H1 (cell line): ENCODE measurements around the gene CCSAP. TPM values are rescaled to one million over a fixed set of nuclear protein-coding genes. Genes with fewer than 3 reads are reported as not detected.

Experiments
- CTCF ChIA-PET: fragments of 300-600 bp; sonication (Branson Sonifier 250); formaldehyde crosslinking; loops from one replicate; lab custom pipeline; 2021; ENCODE audit not compliant: partially characterized antibody; lab: Charles Lee
- POLR2A ChIA-PET: fragments of 300-600 bp; sonication (Branson Sonifier 250); formaldehyde crosslinking; loops from one replicate; lab custom pipeline; 2021; ENCODE audit warnings: inconsistent platforms; ENCODE audit not compliant: partially characterized antibody; lab: Charles Lee
- DNase-seq, 2 experiments: peaks; one replicate each; pipeline versions ENCODE4 v3.0.0 to v3.0.0-alpha.2; 2010 to 2022; ENCODE audit warnings: low spot score in 2 of 2, low read depth in 1 of 2, mixed read lengths in 1 of 2
- FAIRE-seq: peaks from 2 replicates; lab custom pipeline; 2011; peaks lifted over from hg19 to GRCh38; lab: Jason Lieb, UNC
- H2AFZ ChIP-seq: 2 replicates; pipeline ENCODE4 v1.8.1; 2012; ENCODE audit warnings: low read length, inconsistent platforms
- H2AK5ac ChIP-seq: 2 replicates; pipeline ENCODE4 v1.6.1; 2013; ENCODE audit warnings: low read depth, low read length
- H2BK120ac ChIP-seq: replicated peaks from 2 replicates; pipeline ENCODE3; 2013; ENCODE audit warnings: low read depth, low read length, inconsistent platforms
- H2BK12ac ChIP-seq: 2 replicates; pipeline ENCODE4 v1.6.1; 2013; ENCODE audit warnings: low read depth, low read length
- H2BK15ac ChIP-seq: 2 replicates; pipeline ENCODE4 v1.6.1; 2013; ENCODE audit warnings: low read length
- H2BK20ac ChIP-seq: 2 replicates; pipeline ENCODE4 v1.6.1; 2013; ENCODE audit warnings: low read length
- H2BK5ac ChIP-seq: 2 replicates; pipeline ENCODE4 v1.6.1; 2013; ENCODE audit warnings: low read depth, low read length
- H3K14ac ChIP-seq: 2 replicates; pipeline ENCODE4 v1.6.1; 2013; ENCODE audit warnings: inconsistent platforms; ENCODE audit not compliant: insufficient read length
- H3K18ac ChIP-seq: 2 replicates; pipeline ENCODE4 v1.6.1; 2013; ENCODE audit warnings: low read length; ENCODE audit errors: extremely low read depth
- H3K23ac ChIP-seq: 2 replicates; pipeline ENCODE4 v1.6.1; 2013; ENCODE audit warnings: inconsistent platforms; ENCODE audit not compliant: insufficient read length
- H3K23me2 ChIP-seq: 2 replicates; pipeline ENCODE4 v1.6.1; 2013; ENCODE audit warnings: low read depth, low read length
- H3K27ac ChIP-seq: 2 replicates; pipeline ENCODE4 v1.6.1; 2011; ENCODE audit warnings: low read depth, low read length, inconsistent platforms
- H3K27me3 ChIP-seq, 4 experiments: replicated peaks in 1 of 4; 1 replicate in 1 of 4; 2 replicates in 3 of 4; pipeline versions ENCODE4 v1.6.1 to v1.8.1; 2011 to 2013; ENCODE audit warnings: low read length in 3 of 4, mild to moderate bottlenecking in 3 of 4, inconsistent platforms in 2 of 4, mixed read lengths in 2 of 4, moderate library complexity in 1 of 4; ENCODE audit not compliant: control insufficient read depth in 3 of 4, insufficient read depth in 3 of 4; ENCODE audit errors: extremely low read depth in 1 of 4
- H3K36me3 ChIP-seq, 4 experiments: 2 replicates each; pipeline versions ENCODE4 v1.6.1 to v1.8.1; 2011 to 2013; ENCODE audit warnings: mild to moderate bottlenecking in 4 of 4, low read length in 3 of 4, moderate library complexity in 2 of 4, control low read depth in 1 of 4, inconsistent platforms in 1 of 4; ENCODE audit not compliant: insufficient read depth in 4 of 4, control insufficient read depth in 2 of 4
- H3K4ac ChIP-seq: replicated peaks from 2 replicates; pipeline ENCODE3; 2013; ENCODE audit warnings: low read length, low read depth, mixed read lengths, inconsistent platforms; ENCODE audit not compliant: insufficient read length
- H3K4me1 ChIP-seq, 4 experiments: replicated peaks in 1 of 4; 1 replicate in 1 of 4; 2 replicates in 3 of 4; pipeline versions ENCODE4 v1.6.1 to v1.8.1; 2011 to 2013; ENCODE audit warnings: low read length in 3 of 4, inconsistent platforms in 2 of 4, mixed read lengths in 1 of 4; ENCODE audit not compliant: insufficient read depth in 4 of 4, control insufficient read depth in 3 of 4
- H3K4me2 ChIP-seq, 2 experiments: 2 replicates each; pipeline versions ENCODE4 v1.6.1 to v1.8.1; 2011 to 2013; ENCODE audit warnings: low read depth in 2 of 2, low read length in 2 of 2, control low read depth in 1 of 2, inconsistent platforms in 1 of 2, mild to moderate bottlenecking in 1 of 2; ENCODE audit not compliant: insufficient read depth in 1 of 2
- H3K4me3 ChIP-seq, 4 experiments: fragments of 200-600, 300-600 bp in 1 of 4; sonication (generic), shearing (Covaris generic), sonication (Bioruptor Twin) in 1 of 4; 2 replicates each; pipeline versions ENCODE4 v1.5.1 to v1.8.1; 2011 to 2016; ENCODE audit warnings: low read length in 4 of 4, low read depth in 3 of 4, control low read depth in 2 of 4, inconsistent platforms in 2 of 4, mild to moderate bottlenecking in 2 of 4, mixed read lengths in 1 of 4, moderate library complexity in 1 of 4; ENCODE audit not compliant: insufficient read depth in 2 of 4; ENCODE audit errors: extremely low read depth in 1 of 4
- H3K56ac ChIP-seq: replicated peaks from 2 replicates; pipeline ENCODE3; 2013; ENCODE audit warnings: low read depth, mild to moderate bottlenecking, mixed read lengths, low read length, inconsistent platforms; ENCODE audit not compliant: insufficient read length
- H3K79me1 ChIP-seq: 2 replicates; pipeline ENCODE4 v1.6.1; 2013; ENCODE audit warnings: low read depth, low read length, control low read depth
- H3K79me2 ChIP-seq, 2 experiments: 2 replicates each; pipeline versions ENCODE4 v1.6.1 to v1.8.1; 2012 to 2013; ENCODE audit warnings: low read length in 2 of 2, mild to moderate bottlenecking in 2 of 2, inconsistent platforms in 1 of 2; ENCODE audit not compliant: insufficient read depth in 2 of 2, control insufficient read depth in 1 of 2
- H3K9ac ChIP-seq, 4 experiments: replicated peaks in 1 of 4; 1 replicate in 1 of 4; 2 replicates in 3 of 4; pipeline versions ENCODE4 v1.6.1 to v1.8.1; 2011 to 2013; ENCODE audit warnings: low read depth in 3 of 4, low read length in 3 of 4, control low read depth in 2 of 4, mild to moderate bottlenecking in 2 of 4, moderate library complexity in 2 of 4, inconsistent platforms in 1 of 4; ENCODE audit errors: extremely low read depth in 1 of 4
- H3K9me3 ChIP-seq, 2 experiments: 2 replicates each; pipeline versions ENCODE4 v1.6.1 to v1.8.1; 2012 to 2013; ENCODE audit warnings: mild to moderate bottlenecking in 2 of 2, moderate library complexity in 2 of 2, control low read depth in 1 of 2, inconsistent platforms in 1 of 2, low read depth in 1 of 2, low read length in 1 of 2, mixed read lengths in 1 of 2; ENCODE audit not compliant: insufficient read depth in 2 of 2
- H4K20me1 ChIP-seq, 2 experiments: replicated peaks in 1 of 2; 2 replicates each; pipeline versions ENCODE3 to v1.8.1; 2011 to 2013; ENCODE audit warnings: inconsistent platforms in 2 of 2, low read length in 2 of 2, mild to moderate bottlenecking in 1 of 2; ENCODE audit not compliant: insufficient read depth in 2 of 2, control insufficient read depth in 1 of 2
- H4K5ac ChIP-seq: 2 replicates; pipeline ENCODE4 v1.6.1; 2013; ENCODE audit warnings: low read length, low read depth, mixed read lengths, inconsistent platforms; ENCODE audit not compliant: insufficient read length
- H4K8ac ChIP-seq: 2 replicates; pipeline ENCODE4 v1.8.0; 2013; ENCODE audit warnings: mild to moderate bottlenecking, moderate library complexity, low read length, inconsistent platforms; ENCODE audit not compliant: insufficient read depth; ENCODE audit errors: extremely low read depth
- H4K91ac ChIP-seq: replicated peaks from 2 replicates; pipeline ENCODE3; 2013; ENCODE audit warnings: low read length, mixed read lengths, inconsistent platforms; ENCODE audit not compliant: insufficient read length
- EZH2 ChIP-seq: fragments of 200-600 bp; sonication (generic); IDR thresholded peaks from 2 replicates; pipeline ENCODE4 v1.7.1; 2012; ENCODE audit warnings: low read depth, mild to moderate bottlenecking, moderate library complexity, low read length, inconsistent platforms; ENCODE audit not compliant: severe bottlenecking
- GABPA ChIP-seq: IDR thresholded peaks from 2 replicates; pipeline ENCODE4 v1.6.1; 2011; ENCODE audit warnings: mild to moderate bottlenecking, low read length, moderate library complexity, borderline replicate concordance; ENCODE audit not compliant: insufficient read depth
- KDM5A ChIP-seq: fragments of 200-600 bp; IDR thresholded peaks from 2 replicates; pipeline ENCODE4 v1.7.1; 2012; ENCODE audit warnings: mild to moderate bottlenecking, low read length, inconsistent platforms, mixed read lengths
- NRF1 ChIP-seq: IDR thresholded peaks from 2 replicates; pipeline ENCODE4 v1.6.1; 2011; ENCODE audit warnings: mild to moderate bottlenecking, low read depth, low read length, improper control_type of control experiment
- POLR2A ChIP-seq, 2 experiments: IDR thresholded peaks; 1 replicate in 1 of 2; 2 replicates in 1 of 2; pipeline ENCODE4 v1.6.1; 2011; ENCODE audit warnings: low read depth in 2 of 2, low read length in 2 of 2, mild to moderate bottlenecking in 2 of 2; ENCODE audit errors: control extremely low read depth in 1 of 2
- RBBP5 ChIP-seq: IDR thresholded peaks from 2 replicates; pipeline ENCODE4 v1.7.1; 2012; ENCODE audit warnings: low read depth, mild to moderate bottlenecking, inconsistent platforms, low read length, moderate library complexity, borderline replicate concordance
- SIN3A ChIP-seq, 2 experiments: IDR thresholded peaks in 1 of 2; conservative IDR thresholded peaks in 1 of 2; 2 replicates each; pipeline ENCODE4 v1.6.1; 2011 to 2012; ENCODE audit warnings: low read length in 2 of 2, improper control_type of control experiment in 1 of 2, low read depth in 1 of 2, mild to moderate bottlenecking in 1 of 2
- TCF12 ChIP-seq: IDR thresholded peaks from 2 replicates; pipeline ENCODE4 v1.6.1; 2011; ENCODE audit warnings: low read depth, mild to moderate bottlenecking, low read length
- ZNF274 ChIP-seq: IDR thresholded peaks from 2 replicates; pipeline ENCODE4 v1.7.0; 2012; ENCODE audit warnings: low read length, borderline replicate concordance; ENCODE audit errors: extremely low read depth
- polyA plus RNA-seq, 7 experiments: library from polyadenylated mRNA; depleted of rRNA in 3 of 7; stranded (reverse) in 5 of 7; unstranded in 2 of 7; fragments of >200 nt in 5 of 7; fragments of 200-250 nt in 2 of 7; gene quantifications; 1 replicate in 5 of 7; 2 replicates in 1 of 7; 4 replicates in 1 of 7; pipeline versions ENCODE4 v1.2.1 to v1.2.3, GENCODE V29; 2011 to 2013; ENCODE audit warnings: missing spikeins in 2 of 7, mixed read lengths in 2 of 7
- total RNA-seq: library from RNA; stranded (reverse); fragmentation: NEBNext Ultra II Directional; extraction: Animal tissue kit (Norgen Biotek cat#: 25700); gene quantifications from 2 replicates; pipeline ENCODE4 v1.2.1, GENCODE V29; 2021
- TF ChIP-seq, protein P1 (sequence below): IDR thresholded peaks from 2 replicates; pipeline ENCODE4 v1.6.1; 2012; ENCODE audit warnings: low read length, inconsistent platforms

CCSAP gene
- total and polyA plus RNA-seq, 2 of the 8 experiments (the other 6 are each of a cell fraction or from before 2014, with no cell fraction given) = 3.5 to 17.2 TPM

DNA sequence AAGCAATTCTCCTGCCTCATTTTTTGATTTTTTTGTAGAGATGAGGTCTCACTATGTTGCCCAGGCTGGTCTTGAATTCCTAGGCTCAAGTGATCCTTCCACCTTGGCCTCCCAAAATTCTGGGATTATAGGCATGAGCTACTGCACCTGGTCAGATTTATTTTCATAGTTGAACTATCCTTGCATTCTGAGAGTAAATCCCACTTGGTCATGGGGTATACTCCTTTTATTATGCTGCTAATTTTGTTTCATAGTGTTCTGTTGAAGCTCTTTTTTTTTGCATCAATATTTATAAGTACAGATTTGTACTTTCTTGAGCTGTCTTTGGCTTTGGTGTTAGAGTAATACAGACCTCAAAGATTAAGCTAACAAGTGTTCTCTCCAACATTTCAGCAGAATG, 12.8 kb upstream of the CCSAP start:
- Histone ChIP-seq H4K8ac (no peak overlapping the region), H3K4me2 (no peak overlapping the region), H3K9me3 (peaks cover 4 to 5% of the 10 kb centered on the region in 2 experiments; a peak in 1 of 4 replicates), H3K4ac (no peak overlapping the region), H3K18ac (no peak overlapping the region), H2BK5ac (no peak overlapping the region), H3K9ac (no peak overlapping the region), H3K4me1 (no peaks in the 10 kb centered on the region), H2BK12ac (no peak overlapping the region), H4K91ac (no peak overlapping the region), H2AK5ac (no peak overlapping the region), H2AFZ (no peak overlapping the region), H3K23me2 (no peaks in the 10 kb centered on the region; the same call in 1 of the 2 replicates), H3K27me3 (no peaks in the 10 kb centered on the region), H2BK15ac (no peak overlapping the region), H3K56ac (no peak overlapping the region), H3K79me2 (no peaks in the 10 kb centered on the region), H4K5ac (no peak overlapping the region), H3K36me3 (no peaks in the 10 kb centered on the region), H3K14ac (no peak overlapping the region), H2BK120ac (no peak overlapping the region), H3K79me1 (no peaks in the 10 kb centered on the region), H4K20me1 (no peaks in the 10 kb centered on the region), H3K4me3 (no peak overlapping the region), H2BK20ac (no peak overlapping the region), H3K23ac (no peak overlapping the region), H3K27ac (no peak overlapping the region)
- POLR2A ChIA-PET = interaction anchor here (1.0 kb wide), 1 partner anchor 51 kb away, joined by 3 read pairs; no protein-coding TSS in a partner anchor
- FAIRE-seq (no peak), DNase-seq (no peak)
- CTCF ChIA-PET = interaction anchor here (0.7 to 0.9 kb wide), 3 partner anchors 97 to 720 kb away, joined by 3 to 4 read pairs (median 3); no protein-coding TSS in a partner anchor
- no peak for TF ChIP-seq RBBP5
- no peak for TF ChIP-seq GABPA
- no peak for TF ChIP-seq NRF1
- TF ChIP-seq POLR2A (IDR thresholded peaks at IDR 0.05; ENCODE audit: control extremely low read depth in 1 of 2, low read depth in 2 of 2, low read length in 2 of 2) = no peak
- no peak for TF ChIP-seq KDM5A
- no peak for TF ChIP-seq SIN3A (conservative IDR thresholded peaks at IDR 0.05 in 1 of 2, IDR thresholded peaks at IDR 0.05 in 1 of 2; ENCODE audit: low read depth in 1 of 2, low read length in 2 of 2)
- TF ChIP-seq, protein P1, sequence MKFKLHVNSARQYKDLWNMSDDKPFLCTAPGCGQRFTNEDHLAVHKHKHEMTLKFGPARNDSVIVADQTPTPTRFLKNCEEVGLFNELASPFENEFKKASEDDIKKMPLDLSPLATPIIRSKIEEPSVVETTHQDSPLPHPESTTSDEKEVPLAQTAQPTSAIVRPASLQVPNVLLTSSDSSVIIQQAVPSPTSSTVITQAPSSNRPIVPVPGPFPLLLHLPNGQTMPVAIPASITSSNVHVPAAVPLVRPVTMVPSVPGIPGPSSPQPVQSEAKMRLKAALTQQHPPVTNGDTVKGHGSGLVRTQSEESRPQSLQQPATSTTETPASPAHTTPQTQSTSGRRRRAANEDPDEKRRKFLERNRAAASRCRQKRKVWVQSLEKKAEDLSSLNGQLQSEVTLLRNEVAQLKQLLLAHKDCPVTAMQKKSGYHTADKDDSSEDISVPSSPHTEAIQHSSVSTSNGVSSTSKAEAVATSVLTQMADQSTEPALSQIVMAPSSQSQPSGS = no peak
- TF ChIP-seq EZH2 = no peak
- TF ChIP-seq ZNF274 = no peak
- no peak for TF ChIP-seq TCF12
